CD4-positive, alpha-beta T cell treated with Interferon gamma for 1 hour (primary cell): Measurements from ENCODE around the gene SPCS2.

Experiments used
- DNase-seq: peaks from one replicate; pipeline ENCODE4 v3.0.0-alpha.2; 2020

Gene SPCS2

GRCh38 chr11:74948898-74949752, at the start of gene SPCS2, which contains the start of gene XRRA1:
TSS of gene SPCS2 (plus strand) at chr11:74949266. CDS start at chr11:74949286, 20 bp downstream.
TSS of gene XRRA1 (minus strand) at chr11:74949091. CDS start at chr11:74940878, 8,213 bp downstream.
- DNase-seq, result peak; percentile 98

- DNase-seq, result no peak
These were observed 46.7 kb upstream of the SPCS2 start for GRCh38 chr11:74902342-74902741.

- DNase-seq, result no peak
These were observed 43.7 kb upstream of the SPCS2 start for GRCh38 chr11:74905326-74905725.

GRCh38 chr11:74909385-74909784, 39.7 kb upstream of the SPCS2 start:
- DNase-seq, result no peak

- no peak for DNase-seq
These were observed 39.3 kb upstream of the SPCS2 start for GRCh38 chr11:74909812-74910211.

GRCh38 chr11:74923125-74923524, 25.9 kb upstream of the SPCS2 start:
- DNase-seq, result no peak

- no peak for DNase-seq
These were observed 23.8 kb upstream of the SPCS2 start for GRCh38 chr11:74925281-74925680.

- DNase-seq, result no peak
These were observed 22.6 kb upstream of the SPCS2 start for GRCh38 chr11:74926304-74927030.

GRCh38 chr11:74927496-74927895, 21.6 kb upstream of the SPCS2 start:
- DNase-seq, result no peak

GRCh38 chr11:74929431-74930363, 19.4 kb upstream of the SPCS2 start:
- DNase-seq, result peak; percentile 52

- DNase-seq, result no peak
These were observed 16.9 kb upstream of the SPCS2 start for GRCh38 chr11:74932169-74932568.

GRCh38 chr11:74932797-74933196, 16.3 kb upstream of the SPCS2 start:
- no peak for DNase-seq

GRCh38 chr11:74933765-74934164, 15.3 kb upstream of the SPCS2 start:
- DNase-seq, result no peak

GRCh38 chr11:74935285-74935684, 13.8 kb upstream of the SPCS2 start:
- no peak for DNase-seq

GRCh38 chr11:74936087-74936486, 13.0 kb upstream of the SPCS2 start:
- no peak for DNase-seq

- DNase-seq, result no peak
These were observed 12.1 kb upstream of the SPCS2 start for GRCh38 chr11:74936976-74937375.

- DNase-seq, result no peak
These were observed 11.2 kb upstream of the SPCS2 start for GRCh38 chr11:74937696-74938475.

- DNase-seq, result no peak
These were observed 7.6 kb upstream of the SPCS2 start for GRCh38 chr11:74941492-74941891.

GRCh38 chr11:74942073-74942759, 6.8 kb upstream of the SPCS2 start:
- no peak for DNase-seq

GRCh38 chr11:74948546-74948897, 544 bp upstream of the SPCS2 start:
- DNase-seq, result no peak

GRCh38 chr11:74949753-74950137, 679 bp downstream of the SPCS2 start:
- no peak for DNase-seq
